B cell (primary cell): Measurements from ENCODE around the gene NIPSNAP2. TPM values are rescaled to one million over a fixed set of nuclear protein-coding genes. Genes with fewer than 3 reads are reported as not detected.

Experiments
- ATAC-seq: fragments of 200-7000 bp; cut with Tn5 transposase; one replicate; pipeline ENCODE4 v1.10.0; 2021; ENCODE audit warnings: low read depth, mild to moderate bottlenecking, moderate number of reproducible peaks, moderate library complexity
- CTCF ChIA-PET: fragments of 350-600 bp; sonication (Branson Sonifier 250); formaldehyde crosslinking; loops from one replicate; lab custom pipeline; 2021; ENCODE audit warnings: antibody characterized with exemption, inconsistent platforms; lab: Charles Lee
- POLR2A ChIA-PET: fragments of 350-600 bp; sonication (Branson Sonifier 250); formaldehyde crosslinking; loops from one replicate; lab custom pipeline; 2021; ENCODE audit warnings: antibody characterized with exemption; lab: Charles Lee
- DNase-seq: peaks from one replicate; pipeline ENCODE4 v3.0.0; 2013
- H2AFZ ChIP-seq: 2 replicates; pipeline ENCODE4 v1.6.1; 2012; ENCODE audit warnings: mild to moderate bottlenecking, low read depth, low read length; ENCODE audit not compliant: insufficient read depth, poor library complexity, severe bottlenecking
- H3K27ac ChIP-seq, 2 donors: 1 replicate in 1 of 2; 2 replicates in 1 of 2; pipeline ENCODE4 v1.5.1; 2012 to 2013; ENCODE audit warnings: low read length in 2 of 2, mild to moderate bottlenecking in 2 of 2, moderate library complexity in 1 of 2
- H3K27me3 ChIP-seq, 4 experiments: fragments of 200-600 bp in 1 of 4; sonication (generic) in 1 of 4; replicated peaks in 1 of 4; 1 replicate in 2 of 4; 2 replicates in 2 of 4; pipeline versions ENCODE4 v1.6.1 to v1.7.0; 2013 to 2016; ENCODE audit warnings: low read length in 3 of 4, mild to moderate bottlenecking in 2 of 4, mixed read lengths in 1 of 4, moderate library complexity in 1 of 4; ENCODE audit not compliant: insufficient read depth in 4 of 4, control insufficient read depth in 3 of 4; ENCODE audit errors: control extremely low read depth in 1 of 4
- H3K36me3 ChIP-seq, 2 experiments: replicated peaks in 1 of 2; 1 replicate in 1 of 2; 2 replicates in 1 of 2; pipeline versions ENCODE4 v1.6.1 to v1.7.1; 2013; ENCODE audit warnings: low read length in 1 of 2; ENCODE audit not compliant: insufficient read depth in 2 of 2, control insufficient read depth in 1 of 2; ENCODE audit errors: control extremely low read depth in 1 of 2, extremely low read depth in 1 of 2
- H3K4me1 ChIP-seq, 2 donors: fragments of 200-600 bp in 1 of 2; sonication (generic) in 1 of 2; 1 replicate in 1 of 2; 2 replicates in 1 of 2; pipeline versions ENCODE4 v1.5.1 to v1.6.1; 2013 to 2017; ENCODE audit warnings: low read length in 2 of 2; ENCODE audit not compliant: control insufficient read depth in 2 of 2, insufficient read depth in 2 of 2
- H3K4me2 ChIP-seq: replicated peaks from 2 replicates; pipeline ENCODE3; 2012; ENCODE audit warnings: mild to moderate bottlenecking, low read depth, low read length; ENCODE audit not compliant: poor library complexity, severe bottlenecking
- H3K4me3 ChIP-seq, 5 experiments: fragments of 200-600 bp in 1 of 5; sonication (generic) in 1 of 5; 1 replicate in 3 of 5; 2 replicates in 2 of 5; pipeline versions ENCODE4 v1.5.1 to v1.7.0; 2011 to 2016; ENCODE audit warnings: low read length in 4 of 5, mild to moderate bottlenecking in 4 of 5, low read depth in 2 of 5, control low read depth in 1 of 5, moderate library complexity in 1 of 5; ENCODE audit not compliant: insufficient read depth in 1 of 5; ENCODE audit errors: control extremely low read depth in 1 of 5, extremely low read depth in 1 of 5
- H3K79me2 ChIP-seq: fragments of 200-600 bp; sonication (generic); one replicate; pipeline ENCODE4 v1.6.0; 2016; ENCODE audit warnings: low read length; ENCODE audit not compliant: control insufficient read depth, insufficient read depth
- H3K9ac ChIP-seq: fragments of 200-600 bp; sonication (generic); 2 replicates; pipeline ENCODE4 v1.6.1; 2017; ENCODE audit warnings: mild to moderate bottlenecking, low read length, moderate library complexity
- H3K9me3 ChIP-seq, 3 donors: one replicate each; pipeline versions ENCODE4 v1.6.1 to v1.7.1; 2013; ENCODE audit warnings: low read length in 2 of 3; ENCODE audit not compliant: control insufficient read depth in 2 of 3, insufficient read depth in 1 of 3; ENCODE audit errors: control extremely low read depth in 1 of 3
- H4K20me1 ChIP-seq: 2 replicates; pipeline ENCODE4 v1.6.0; 2012; ENCODE audit warnings: mild to moderate bottlenecking, low read length; ENCODE audit not compliant: insufficient read depth, control insufficient read depth, poor library complexity, severe bottlenecking
- H3K27ac Mint-ChIP-seq: one replicate; pipeline ENCODE4 v1.8.0; 2021; ENCODE audit warnings: mixed read lengths
- H3K27me3 Mint-ChIP-seq: one replicate; pipeline ENCODE4 v1.8.0; 2021; ENCODE audit warnings: mixed read lengths
- H3K4me1 Mint-ChIP-seq: one replicate; pipeline ENCODE4 v1.8.0; 2021; ENCODE audit warnings: mixed read lengths
- H3K4me3 Mint-ChIP-seq: one replicate; pipeline ENCODE4 v1.8.0; 2021; ENCODE audit warnings: mixed read lengths
- H3K9me3 Mint-ChIP-seq: one replicate; pipeline ENCODE4 v1.8.0; 2022; ENCODE audit warnings: mixed read lengths; ENCODE audit not compliant: insufficient read depth
- CTCF ChIP-seq: fragments of 200-600 bp; IDR thresholded peaks from one replicate; pipeline ENCODE4 v1.8.0; 2022; ENCODE audit warnings: antibody characterized with exemption, mild to moderate bottlenecking
- EZH2 ChIP-seq: IDR thresholded peaks from 2 replicates; pipeline ENCODE4 v1.6.1; 2012; ENCODE audit warnings: borderline replicate concordance, low read depth, mild to moderate bottlenecking, moderate library complexity, low read length; ENCODE audit not compliant: insufficient read depth, poor library complexity, severe bottlenecking
- WGBS: methylation state at CpG from one replicate; pipeline ENCODE4 v1.1.5; 2013; ENCODE audit warnings: missing lambda C conversion rate; ENCODE audit not compliant: insufficient coverage; 5-methylcytosine and 5-hydroxymethylcytosine counted together
- intact Hi-C: fragments of 100-400 bp; cut with micrococcal nuclease; formaldehyde crosslinking; loops from one replicate; pipeline ENCODE4 v1.10.0; 2022
- polyA plus RNA-seq: library from polyadenylated mRNA; depleted of rRNA; stranded (reverse); fragments of >200 nt; gene quantifications from 2 replicates; pipeline ENCODE4 v1.2.3, GENCODE V29; 2012
- total RNA-seq, 2 donors: library from RNA; stranded (reverse); fragments of 120-200 nt in 1 of 2; gene quantifications; 1 replicate in 1 of 2; 2 replicates in 1 of 2; pipeline versions ENCODE4 v1.2.3 to v1.2.4, GENCODE V29; 2013 to 2022

The NIPSNAP2 gene
- total and polyA plus RNA-seq, 2 donors (not counting 1 experiment from before 2014, with no cell fraction given), result 19.6 to 40.4 TPM

GRCh38 chr7:55965100-55965470, 700 bp downstream of the NIPSNAP2 start:
- H2AFZ ChIP-seq, result peak overlapping the region; percentile 84
- TF ChIP-seq EZH2 (no peak), CTCF (no peak)
- H3K9ac ChIP-seq, result peak overlapping the region; percentile 68
- Mint-ChIP-seq H3K4me1 (peaks cover 39% of the 10 kb centered on the region), H3K27me3 (no peaks in the 10 kb centered on the region), H3K4me3 (peak overlapping the region; percentile 91), H3K9me3 (no peaks in the 10 kb centered on the region), H3K27ac (peak overlapping the region; percentile 93)
- peak overlapping the region; percentile 35 to 64 (median 55) for H3K4me3 ChIP-seq
- ChIA-PET POLR2A (interaction anchor here (0.5 to 1.4 kb wide), 4 partner anchors 100 to 599 kb away, joined by 3 to 6 read pairs (median 4); no protein-coding TSS in a partner anchor), CTCF (interaction anchor here (0.7 to 3.1 kb wide), 4 partner anchors 10 to 323 kb away, joined by 3 to 25 read pairs (median 8); partner anchors contain the start of genes CCT6A and PSPH)
- H3K9me3 ChIP-seq, result no peaks in the 10 kb centered on the region
- H4K20me1 ChIP-seq, result peaks cover 15% of the 10 kb centered on the region
- DNase-seq, result no peak
- peak overlapping the region; percentile 83 for H3K4me2 ChIP-seq
- peak overlapping the region; percentile 56 to 88 for H3K27ac ChIP-seq
- ATAC-seq, result no peak
- H3K36me3 ChIP-seq, result peaks cover 0 to 2% of the 10 kb centered on the region in 2 experiments
- intact Hi-C loops, result loop anchor here (2.0 kb wide), 2 partner anchors 78 to 1206 kb away; partner anchors contain the start of genes SEC61G and ZNF713
- under 1% methylated on average over 11 of the region's 14 CpGs for WGBS
- peaks cover 8 to 16% of the 10 kb centered on the region in 2 donors for H3K4me1 ChIP-seq
- peaks cover 58% of the 10 kb centered on the region for H3K79me2 ChIP-seq
- H3K27me3 ChIP-seq, result no peaks in the 10 kb centered on the region

- H4K20me1 ChIP-seq, result peaks cover 19% of the 10 kb centered on the region
- DNase-seq, result no peak
- intact Hi-C loops, result loop anchor here (2.0 kb wide), 2 partner anchors 79 to 1207 kb away; partner anchors contain the start of genes SEC61G and ZNF713
- H3K79me2 ChIP-seq, result peaks cover 66% of the 10 kb centered on the region
- no peak for ATAC-seq
- H3K27me3 Mint-ChIP-seq, result no peaks in the 10 kb centered on the region
- WGBS, result 100% methylated on average over 11 of the region's 13 CpGs
- H3K9me3 ChIP-seq, result no peaks in the 10 kb centered on the region
- peak overlapping the region; percentile 5 for H3K27ac Mint-ChIP-seq
- H3K4me3 ChIP-seq, result no peak overlapping the region
- no peak overlapping the region for H2AFZ ChIP-seq
- no peak overlapping the region for H3K4me2 ChIP-seq
- peak overlapping the region in 1 of 2 donors; percentile 40 for H3K27ac ChIP-seq
- ChIA-PET CTCF (no interaction called here), POLR2A (interaction anchor here (0.9 kb wide), 1 partner anchor 142 kb away, joined by 4 read pairs; no protein-coding TSS in a partner anchor)
- peaks cover 8 to 16% of the 10 kb centered on the region in 2 donors for H3K4me1 ChIP-seq
- H3K27me3 ChIP-seq, result no peaks in the 10 kb centered on the region
- H3K4me3 Mint-ChIP-seq, result peak overlapping the region; percentile 59
- no peak overlapping the region for H3K9ac ChIP-seq
- TF ChIP-seq EZH2, result no peak
- no peak for TF ChIP-seq CTCF
- no peaks in the 10 kb centered on the region for H3K9me3 Mint-ChIP-seq
- H3K36me3 ChIP-seq, result peaks cover 2 to 3% of the 10 kb centered on the region in 2 experiments
- peaks cover 45% of the 10 kb centered on the region for H3K4me1 Mint-ChIP-seq
These were observed 1.5 kb downstream of the NIPSNAP2 start for GRCh38 chr7:55965805-55966421.
